ENCODE results near the gene GPN1.
"Not testable (repeated sequence)": the region's sequence is repeated elsewhere in the genome, so short reads cannot be mapped to it uniquely, and the experiment has no call there.

Gene GPN1

DNA sequence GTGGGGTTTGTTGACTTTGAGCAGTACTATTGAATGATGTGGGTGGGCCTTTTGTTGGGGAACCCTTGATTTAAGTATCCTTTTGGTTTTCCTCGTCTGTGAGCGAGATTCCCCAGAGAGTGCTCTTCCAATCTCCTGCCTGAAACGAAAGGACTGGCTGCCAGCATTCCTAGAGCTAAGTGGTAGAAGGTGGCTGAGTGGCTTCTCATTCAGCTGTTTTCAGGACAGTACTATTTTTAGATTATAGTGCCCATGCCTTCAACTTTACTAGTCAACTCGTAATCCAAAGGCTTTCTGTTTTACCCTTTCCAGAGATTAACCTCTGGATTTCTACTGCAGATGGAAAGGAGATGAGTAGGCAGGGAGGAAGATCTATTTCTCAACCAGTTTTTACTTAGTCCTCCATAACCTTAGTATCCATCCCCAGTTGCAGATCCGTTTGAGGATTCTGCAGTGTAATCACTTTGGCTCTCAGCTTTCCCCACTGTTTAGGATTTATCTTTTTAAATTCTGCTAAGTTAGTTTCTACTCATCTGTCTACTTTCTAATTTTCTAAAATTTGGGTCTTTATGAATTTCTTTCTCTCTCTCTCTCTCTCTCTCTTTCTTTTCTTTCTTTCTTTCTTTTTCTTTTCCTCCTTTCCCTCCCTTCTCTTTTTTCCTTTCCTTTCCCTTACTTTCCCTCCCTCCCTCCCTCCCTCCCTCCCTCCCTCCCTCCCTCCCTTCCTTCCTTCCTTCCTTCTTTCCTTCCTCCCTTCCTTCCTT lies 44.1 kb downstream of the GPN1 start:
- DNase-seq (ENCODE audit: low read depth in 2 of 2): no peak

DNA sequence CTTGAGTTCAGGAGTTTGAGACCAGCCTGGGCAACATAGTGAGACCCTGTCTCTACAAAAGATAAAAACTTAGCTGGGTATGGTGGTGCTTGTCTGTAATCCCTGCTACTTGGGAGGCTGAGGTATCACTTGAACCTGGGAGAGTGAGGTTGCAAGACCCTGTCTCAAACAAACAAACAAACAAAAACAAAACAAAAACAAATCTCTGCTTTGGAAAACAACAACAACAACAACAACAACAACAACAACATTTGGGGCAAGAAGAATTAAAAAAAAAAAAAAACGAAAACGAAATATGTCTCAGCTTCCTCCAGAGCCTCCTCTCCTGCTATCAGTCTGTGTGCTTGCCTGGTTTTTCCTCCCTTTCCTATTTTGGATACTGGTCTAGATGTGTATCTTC lies 51.7 kb downstream of the GPN1 start:
- no peak for DNase-seq (ENCODE audit: low read depth in 2 of 2)

DNA sequence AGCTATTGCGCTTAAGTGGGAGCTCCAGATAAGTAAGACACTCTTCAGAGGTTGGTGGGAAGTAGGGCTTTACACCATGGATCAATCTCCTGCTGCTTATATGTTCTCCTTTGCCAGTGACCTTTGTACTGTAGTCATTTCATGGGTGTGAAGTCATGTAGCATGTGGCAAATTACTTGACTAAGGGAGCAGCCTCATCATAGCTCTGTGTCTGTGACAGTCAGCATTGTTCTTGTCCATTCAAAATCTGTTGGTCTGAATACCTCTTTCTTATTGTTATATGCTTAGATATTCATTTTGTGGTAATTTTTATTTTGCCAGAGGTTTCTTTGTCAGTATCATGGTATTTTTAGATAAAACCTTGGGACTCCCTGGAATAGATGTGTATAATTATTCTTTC lies 53.0 kb downstream of the GPN1 start:
- no peak for DNase-seq (ENCODE audit: low read depth in 2 of 2)

DNA sequence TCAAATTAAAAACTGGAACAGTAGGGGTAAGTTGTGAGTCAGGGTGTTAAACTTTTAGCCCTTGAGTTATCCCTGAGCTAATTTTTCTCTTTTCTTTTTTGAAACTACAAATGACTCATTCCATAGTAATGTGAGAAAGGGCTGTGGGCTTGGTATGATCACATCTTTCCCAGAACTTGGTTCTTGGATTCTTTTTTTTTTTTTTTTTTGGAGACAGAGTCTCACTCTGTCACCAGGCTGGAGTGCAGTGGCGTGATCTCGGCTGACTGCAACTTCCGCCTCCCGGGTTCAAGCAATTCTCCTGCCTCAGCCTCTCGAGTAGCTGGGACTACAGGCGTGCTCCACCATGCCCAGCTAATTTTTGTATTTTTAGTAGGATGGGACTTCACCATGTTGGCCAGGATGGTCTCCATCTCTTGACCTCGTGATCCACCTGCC lies 53.5 kb downstream of the GPN1 start:
- not testable (repeated sequence) for DNase-seq (ENCODE audit: low read depth in 2 of 2)

DNA sequence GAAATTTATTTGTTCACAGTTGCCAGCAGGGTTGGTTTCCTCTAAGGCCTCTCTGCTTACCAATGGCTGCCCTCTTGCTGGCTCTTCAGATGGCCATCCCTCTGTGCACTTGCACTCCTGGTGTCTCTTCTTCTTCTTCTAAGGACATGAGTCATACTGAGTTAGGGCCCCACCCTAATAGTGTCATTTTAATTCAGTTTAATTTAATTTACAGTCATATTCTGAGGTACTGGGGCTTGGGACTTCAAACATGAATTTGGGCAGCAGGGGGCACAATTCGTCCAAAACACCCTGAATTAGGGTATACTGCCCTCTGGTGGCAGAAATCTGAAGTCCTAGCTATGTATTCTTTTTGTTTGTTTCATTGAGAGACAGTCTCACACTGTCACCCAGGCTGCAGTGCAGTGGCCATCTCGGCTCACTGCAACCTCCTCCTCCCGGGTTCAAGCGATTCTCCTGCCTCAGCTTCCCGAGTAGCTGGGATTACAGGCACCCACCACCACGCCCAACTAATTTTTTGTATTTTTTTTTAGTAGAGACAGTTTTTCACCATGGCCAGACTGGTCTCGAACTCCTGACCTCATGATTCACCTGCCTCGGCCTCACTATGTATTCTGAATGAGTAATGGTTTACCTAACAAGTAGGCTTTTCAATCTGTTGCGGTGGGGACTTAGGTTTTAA lies 54.7 kb downstream of the GPN1 start:
- peak; percentile 71 to 86 for DNase-seq (ENCODE audit: low read depth in 2 of 2)

DNA sequence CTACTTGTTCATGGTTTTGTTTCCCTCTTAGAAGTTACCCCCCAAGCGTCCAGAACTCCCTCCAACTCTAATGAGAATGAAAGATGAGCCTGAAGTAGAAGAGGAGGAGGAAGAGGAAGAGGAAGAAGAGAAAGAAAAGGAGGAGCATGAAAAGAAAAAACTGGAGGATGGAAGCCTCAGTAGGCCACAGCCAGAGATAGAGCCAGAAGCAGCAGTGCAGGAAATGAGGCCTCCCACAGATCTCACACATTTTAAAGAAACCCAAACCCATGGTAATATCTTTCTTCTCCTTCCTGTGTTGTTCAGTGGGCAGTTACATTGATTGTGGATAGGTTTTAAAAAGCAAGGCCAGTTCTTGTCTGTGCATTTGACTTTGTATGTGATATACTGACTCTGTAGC lies 56.2 kb downstream of the GPN1 start:
- not testable (repeated sequence) for DNase-seq (ENCODE audit: low read depth in 2 of 2)

DNA sequence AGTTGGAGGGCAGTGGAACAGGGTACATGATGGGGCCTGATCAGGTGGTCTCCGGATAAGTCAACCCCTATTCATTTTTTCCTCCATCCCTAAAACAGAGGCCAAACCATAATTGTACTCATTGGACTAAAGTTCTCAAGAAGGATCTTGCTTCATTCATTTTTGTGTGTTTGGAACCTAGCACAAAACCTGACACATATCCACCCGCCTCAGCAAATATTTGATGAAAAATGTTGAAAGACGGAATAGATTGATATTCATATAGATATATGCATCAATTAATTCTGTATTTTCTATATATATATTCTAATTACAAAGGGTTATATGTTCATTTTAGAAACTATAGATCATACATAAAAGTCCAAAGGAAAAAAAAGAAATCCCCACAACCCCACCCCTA lies 56.7 kb downstream of the GPN1 start:
- DNase-seq (ENCODE audit: low read depth in 2 of 2): no peak

DNA sequence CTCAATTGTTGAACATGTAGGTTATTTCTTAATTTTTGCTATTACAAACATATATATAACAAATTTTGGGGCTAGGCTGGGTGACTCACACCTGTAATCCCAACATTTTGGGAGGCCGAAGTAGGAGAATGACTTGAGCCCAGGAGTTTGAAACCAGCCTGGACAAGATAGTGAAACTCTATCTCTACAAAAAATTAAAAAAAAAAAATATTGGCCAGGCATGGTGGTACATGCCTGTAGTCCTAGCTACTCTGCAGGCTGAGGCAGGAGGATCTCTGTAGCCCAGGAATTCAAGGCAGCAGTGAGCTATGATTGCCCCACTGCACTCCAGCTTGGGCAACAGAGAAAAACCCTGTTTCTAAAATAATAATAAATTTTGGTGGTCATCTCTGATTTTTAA lies 58.4 kb downstream of the GPN1 start:
- no peak for DNase-seq (ENCODE audit: low read depth in 2 of 2)

DNA sequence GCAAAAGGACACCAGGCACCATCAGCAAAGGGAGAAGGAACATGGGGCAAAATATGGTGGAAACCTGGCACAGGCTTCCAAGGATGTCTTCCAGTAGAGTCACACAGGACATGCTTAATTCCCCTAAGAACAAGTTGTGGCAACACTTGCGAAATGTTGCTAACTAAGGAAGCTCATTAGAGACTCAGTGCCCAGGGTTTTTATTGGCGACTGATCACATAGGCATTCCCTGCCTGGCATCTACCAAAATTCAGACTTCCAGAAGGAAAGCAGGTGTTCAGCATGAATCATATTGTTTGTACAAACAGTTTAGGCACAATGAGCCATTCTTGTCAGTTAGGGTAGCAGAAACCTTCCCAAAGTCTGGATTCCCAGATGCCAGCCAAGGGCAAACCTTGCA lies 60.6 kb downstream of the GPN1 start:
- DNase-seq (ENCODE audit: low read depth in 2 of 2): no peak

DNA sequence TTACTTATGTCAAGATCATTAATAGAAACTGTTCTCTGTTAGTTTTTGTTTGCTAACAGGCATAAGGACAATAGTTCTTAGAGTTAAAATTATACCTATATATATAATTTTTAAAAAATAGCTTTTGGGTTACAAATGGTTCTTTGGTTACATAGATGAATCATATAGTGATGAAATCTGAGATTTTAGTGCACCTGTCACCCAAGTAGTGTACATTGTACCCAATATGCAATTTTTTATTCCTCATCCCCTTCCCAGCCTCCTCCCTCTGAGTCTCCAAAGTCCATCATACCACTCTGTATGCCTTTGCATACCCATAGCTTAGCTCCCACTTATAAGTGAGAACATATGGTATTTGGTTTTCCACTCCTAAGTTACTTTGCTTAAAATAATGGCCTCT lies 61.2 kb downstream of the GPN1 start:
- DNase-seq (ENCODE audit: low read depth in 2 of 2): no peak

DNA sequence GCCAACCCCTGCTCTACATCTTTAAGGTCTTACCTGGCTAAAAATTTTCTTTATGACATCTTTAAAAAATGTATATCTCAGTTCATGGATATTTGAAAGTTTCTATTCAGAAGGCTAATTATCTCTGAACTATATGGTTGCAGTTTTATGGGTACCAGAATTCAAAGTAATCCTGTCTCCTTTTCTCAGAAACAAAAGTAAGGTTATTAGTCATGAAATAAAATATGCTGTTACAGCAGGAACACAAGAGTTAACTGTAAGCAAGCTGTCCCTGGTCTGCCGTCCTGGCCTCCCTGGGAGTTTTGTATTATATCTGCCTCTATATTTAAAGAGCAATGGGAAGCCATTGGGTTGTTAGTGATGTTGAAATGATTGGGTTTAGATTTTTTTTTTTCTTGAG lies 68.8 kb downstream of the GPN1 start:
- DNase-seq (ENCODE audit: low read depth in 2 of 2): no peak
